Endothelial cell (in vitro differentiated cells): Measurements from ENCODE around the gene RGS4. TPM values are rescaled to one million over a fixed set of nuclear protein-coding genes. Genes with fewer than 3 reads are reported as not detected.
A peak's percentile ranks its signal among the peaks of the same experiment; 100 is the strongest.

Experiments
- DNase-seq: peaks from one replicate; pipeline ENCODE4 v3.0.0; 2021; ENCODE audit warnings: low spot score
- H3K27ac Mint-ChIP-seq: one replicate; pipeline ENCODE4 v1.8.0; 2021; ENCODE audit warnings: mixed read lengths, inconsistent platforms; ENCODE audit not compliant: unreplicated experiment
- H3K27me3 Mint-ChIP-seq: one replicate; pipeline ENCODE4 v1.8.0; 2021; ENCODE audit warnings: mild to moderate bottlenecking, moderate library complexity, mixed read lengths, inconsistent platforms; ENCODE audit not compliant: unreplicated experiment
- H3K36me3 Mint-ChIP-seq: one replicate; pipeline ENCODE4 v1.8.0; 2021; ENCODE audit warnings: mild to moderate bottlenecking, low read depth, mixed read lengths, inconsistent platforms; ENCODE audit not compliant: unreplicated experiment
- H3K4me1 Mint-ChIP-seq: one replicate; pipeline ENCODE4 v1.8.0; 2021; ENCODE audit warnings: mild to moderate bottlenecking, mixed read lengths, inconsistent platforms; ENCODE audit not compliant: unreplicated experiment
- H3K4me3 Mint-ChIP-seq: one replicate; pipeline ENCODE4 v1.8.0; 2021; ENCODE audit warnings: mild to moderate bottlenecking, mixed read lengths, inconsistent platforms; ENCODE audit not compliant: unreplicated experiment
- H3K9me3 Mint-ChIP-seq: one replicate; pipeline ENCODE4 v1.8.0; 2021; ENCODE audit warnings: mixed read lengths, inconsistent platforms; ENCODE audit not compliant: unreplicated experiment
- CTCF ChIP-seq: fragments of 200-600 bp; sonication (generic); IDR thresholded peaks from one replicate; pipeline ENCODE4 v1.5.0; 2021; ENCODE audit warnings: antibody characterized with exemption; ENCODE audit not compliant: unreplicated experiment
- long read RNA-seq: library from polyadenylated mRNA; unstranded; transcript quantifications from one replicate; pipeline ENCODE4 v2.0.0, GENCODE V29; 2020; ENCODE audit not compliant: unreplicated experiment
- total RNA-seq: library from RNA; stranded (reverse); fragmentation: NEBNext Ultra II Directional; extraction: Animal tissue kit (Norgen Biotek cat#: 25700); gene quantifications from one replicate; pipeline ENCODE4 v1.2.1, GENCODE V29; 2021; ENCODE audit not compliant: unreplicated experiment

Gene RGS4
- 15.2 TPM for total RNA-seq
- long read RNA-seq, partial matches to known transcripts, result 0 of 3 reads
- long read RNA-seq, other reads (novel, unspliced or antisense), result 2 of 3 reads

GRCh38 chr1:163069142-163069541 lies at the start of gene RGS4:
TSS of gene RGS4 (plus strand) at chr1:163069361. CDS start at chr1:163069485, 124 bp downstream.
- TF ChIP-seq CTCF, result peak; percentile 16
- Mint-ChIP-seq H3K4me3 (peak within 1 kb of the TSS; percentile 76), H3K27ac (peak within 1 kb of the TSS; percentile 57), H3K9me3 (no peaks in the 10 kb centered on the region), H3K4me1 (peaks cover 26% of the 10 kb centered on the region), H3K27me3 (peaks cover 3% of the 10 kb centered on the region), H3K36me3 (peaks cover 6% of the 10 kb centered on the region)
- peak; percentile 65 for DNase-seq

- DNase-seq, result no peak
- Mint-ChIP-seq H3K36me3 (no peaks in the 10 kb centered on the region), H3K4me1 (no peaks in the 10 kb centered on the region), H3K9me3 (peaks cover 6% of the 10 kb centered on the region), H3K27me3 (peaks cover 3% of the 10 kb centered on the region), H3K4me3 (no peak overlapping the region), H3K27ac (no peak overlapping the region)
- no peak for TF ChIP-seq CTCF
Measured at GRCh38 chr1:163022129-163022528, 47.0 kb upstream of the RGS4 start.

GRCh38 chr1:163027610-163028009 lies 41.6 kb upstream of the RGS4 start:
- Mint-ChIP-seq H3K27ac (no peak overlapping the region), H3K9me3 (peaks cover under 1% of the 10 kb centered on the region), H3K4me3 (no peak overlapping the region), H3K27me3 (peaks cover 3% of the 10 kb centered on the region), H3K4me1 (peaks cover 17% of the 10 kb centered on the region), H3K36me3 (peaks cover 4% of the 10 kb centered on the region)
- DNase-seq, result no peak
- TF ChIP-seq CTCF, result no peak

GRCh38 chr1:163029901-163030300 lies 39.3 kb upstream of the RGS4 start:
- H3K36me3 Mint-ChIP-seq, result peaks cover 4% of the 10 kb centered on the region
- no peak for TF ChIP-seq CTCF
- H3K9me3 Mint-ChIP-seq, result no peaks in the 10 kb centered on the region
- no peak for DNase-seq
- no peaks in the 10 kb centered on the region for H3K27me3 Mint-ChIP-seq
- peak overlapping the region; percentile 32 for H3K27ac Mint-ChIP-seq
- H3K4me1 Mint-ChIP-seq, result peaks cover 30% of the 10 kb centered on the region
- no peak overlapping the region for H3K4me3 Mint-ChIP-seq

- no peaks in the 10 kb centered on the region for H3K36me3 Mint-ChIP-seq
- no peaks in the 10 kb centered on the region for H3K9me3 Mint-ChIP-seq
- no peak for TF ChIP-seq CTCF
- peaks cover 25% of the 10 kb centered on the region for H3K4me1 Mint-ChIP-seq
- no peak overlapping the region for H3K4me3 Mint-ChIP-seq
- no peak for DNase-seq
- no peak overlapping the region for H3K27ac Mint-ChIP-seq
- no peaks in the 10 kb centered on the region for H3K27me3 Mint-ChIP-seq
Measured at GRCh38 chr1:163035446-163036249, 33.5 kb upstream of the RGS4 start.
